ENCODE data around the gene SLC37A1. TPM values are rescaled to one million over a fixed set of nuclear protein-coding genes. Genes with fewer than 3 reads are reported as not detected.

SLC37A1 gene
- total RNA-seq, 1 donor from 2014 or later: 29.3 TPM

DNA sequence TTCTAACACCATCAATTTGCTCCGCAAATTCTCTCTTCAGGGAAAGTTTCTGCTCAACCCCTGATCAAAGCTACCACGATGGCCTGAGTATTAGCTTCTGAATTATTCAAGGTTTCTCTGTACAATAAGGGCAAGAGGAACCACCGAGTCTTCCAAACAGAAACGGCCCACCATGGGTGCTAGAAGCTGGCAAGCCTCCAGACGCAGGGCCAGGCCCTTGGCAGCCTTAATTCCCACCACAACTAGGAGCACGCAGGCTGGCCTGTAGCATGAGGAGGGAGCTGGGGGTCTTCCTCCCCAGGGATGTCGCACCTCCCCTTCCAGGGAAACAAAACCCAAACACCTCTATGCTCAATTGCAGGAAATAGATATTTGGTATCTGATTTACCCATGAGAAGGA, 28.7 kb upstream of the SLC37A1 start:
- no peaks in the 10 kb centered on the region for H3K36me3 ChIP-seq (ENCODE audit: control insufficient read depth, insufficient read depth, low read length)

DNA sequence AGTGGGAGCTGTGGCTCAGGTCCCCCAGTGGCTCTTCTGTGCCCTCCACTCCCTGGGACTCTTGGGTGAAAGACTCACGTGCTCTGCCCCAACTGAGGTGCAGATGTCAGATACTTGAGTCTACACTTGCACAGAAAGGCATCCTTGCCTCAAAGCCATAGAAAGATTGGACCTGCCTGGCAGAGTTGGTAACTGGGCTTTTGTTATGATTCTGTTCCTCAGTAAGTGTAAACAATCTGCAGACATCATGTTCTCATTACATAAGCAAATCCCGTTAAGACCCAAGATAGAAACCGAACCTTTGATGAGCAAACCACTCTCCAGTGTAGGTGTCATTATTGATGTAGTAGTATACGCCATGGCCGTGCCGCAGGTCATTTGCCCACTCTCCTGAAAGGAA, 27.6 kb upstream of the SLC37A1 start:
- Histone ChIP-seq H3K27me3 (ENCODE audit: control insufficient read depth, insufficient read depth, low read length) (peaks cover 14% of the 10 kb centered on the region), H3K4me3 (ENCODE audit: low read depth, low read length) (no peak overlapping the region), H3K36me3 (ENCODE audit: control insufficient read depth, insufficient read depth, low read length) (no peaks in the 10 kb centered on the region)
- no peak for DNase-seq (ENCODE audit: low read depth)
- TF ChIP-seq, protein P1, sequence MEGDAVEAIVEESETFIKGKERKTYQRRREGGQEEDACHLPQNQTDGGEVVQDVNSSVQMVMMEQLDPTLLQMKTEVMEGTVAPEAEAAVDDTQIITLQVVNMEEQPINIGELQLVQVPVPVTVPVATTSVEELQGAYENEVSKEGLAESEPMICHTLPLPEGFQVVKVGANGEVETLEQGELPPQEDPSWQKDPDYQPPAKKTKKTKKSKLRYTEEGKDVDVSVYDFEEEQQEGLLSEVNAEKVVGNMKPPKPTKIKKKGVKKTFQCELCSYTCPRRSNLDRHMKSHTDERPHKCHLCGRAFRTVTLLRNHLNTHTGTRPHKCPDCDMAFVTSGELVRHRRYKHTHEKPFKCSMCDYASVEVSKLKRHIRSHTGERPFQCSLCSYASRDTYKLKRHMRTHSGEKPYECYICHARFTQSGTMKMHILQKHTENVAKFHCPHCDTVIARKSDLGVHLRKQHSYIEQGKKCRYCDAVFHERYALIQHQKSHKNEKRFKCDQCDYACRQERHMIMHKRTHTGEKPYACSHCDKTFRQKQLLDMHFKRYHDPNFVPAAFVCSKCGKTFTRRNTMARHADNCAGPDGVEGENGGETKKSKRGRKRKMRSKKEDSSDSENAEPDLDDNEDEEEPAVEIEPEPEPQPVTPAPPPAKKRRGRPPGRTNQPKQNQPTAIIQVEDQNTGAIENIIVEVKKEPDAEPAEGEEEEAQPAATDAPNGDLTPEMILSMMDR (IDR thresholded peaks at IDR 0.05; ENCODE audit: insufficient read depth, low read length, poor library complexity, severe bottlenecking): no peak

More for the DNA sequence above, 28.7 kb upstream of the SLC37A1 start:
- DNase-seq (ENCODE audit: low read depth): no peak
- Histone ChIP-seq H3K4me3 (ENCODE audit: low read depth, low read length) (no peak overlapping the region), H3K27me3 (ENCODE audit: control insufficient read depth, insufficient read depth, low read length) (peaks cover 14% of the 10 kb centered on the region)
- TF ChIP-seq, protein P1 (IDR thresholded peaks at IDR 0.05; ENCODE audit: insufficient read depth, low read length, poor library complexity, severe bottlenecking): no peak

DNA sequence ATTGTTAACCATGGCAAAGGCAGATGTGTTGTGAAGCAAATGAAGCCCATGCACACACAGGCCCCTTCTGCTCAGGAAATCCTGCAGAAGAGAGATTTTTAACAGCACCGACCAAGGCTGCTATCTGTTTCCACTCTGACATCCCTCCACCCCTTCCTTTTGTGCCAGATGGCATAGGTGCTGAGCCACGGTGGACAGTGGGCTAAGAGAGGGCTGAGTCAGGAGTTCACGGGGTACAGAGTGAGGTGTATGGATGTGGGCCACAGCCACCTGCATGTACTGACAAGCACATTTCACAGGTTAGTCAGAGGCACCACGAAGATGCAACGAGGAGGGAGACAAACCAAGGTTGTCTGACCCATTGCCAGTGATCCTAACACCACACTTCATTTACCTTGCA, 27.1 kb upstream of the SLC37A1 start:
- no peak overlapping the region for H3K4me3 ChIP-seq (ENCODE audit: low read depth, low read length)
- H3K36me3 ChIP-seq (ENCODE audit: control insufficient read depth, insufficient read depth, low read length): no peaks in the 10 kb centered on the region
- TF ChIP-seq, protein P1 (IDR thresholded peaks at IDR 0.05; ENCODE audit: insufficient read depth, low read length, poor library complexity, severe bottlenecking): no peak
- peaks cover 14% of the 10 kb centered on the region for H3K27me3 ChIP-seq (ENCODE audit: control insufficient read depth, insufficient read depth, low read length)
- DNase-seq (ENCODE audit: low read depth): no peak

DNA sequence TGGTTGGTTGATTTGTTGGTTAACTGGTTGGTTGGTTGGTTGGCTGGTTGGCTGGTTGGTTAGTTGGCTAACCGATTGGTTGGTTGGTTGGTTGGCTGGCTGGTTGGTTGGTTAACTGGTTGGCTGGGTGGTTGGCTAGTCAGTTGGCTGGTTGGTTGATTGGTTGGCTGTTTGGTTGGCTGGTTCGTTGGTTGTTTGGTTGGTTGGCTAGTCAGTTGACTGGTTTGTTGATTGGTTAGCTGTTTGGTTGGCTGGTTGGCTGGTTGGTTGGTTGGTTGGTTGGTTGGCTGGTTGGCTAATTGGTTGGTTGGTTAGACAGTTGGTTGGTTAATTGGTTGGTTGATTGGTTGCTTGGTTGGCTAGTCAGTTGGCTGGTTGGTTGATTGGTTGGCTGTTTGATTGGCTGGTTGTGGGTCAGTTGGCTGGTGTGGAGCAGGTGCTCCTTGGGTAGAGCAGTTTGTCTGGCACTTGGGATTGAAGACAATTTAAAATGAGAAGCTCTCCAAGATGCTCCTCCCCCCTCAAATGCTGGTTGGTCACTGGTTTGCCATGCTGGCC, 24.6 kb upstream of the SLC37A1 start:
- no peak for DNase-seq (ENCODE audit: low read depth)
- TF ChIP-seq, protein P1 (IDR thresholded peaks at IDR 0.05; ENCODE audit: insufficient read depth, low read length, poor library complexity, severe bottlenecking): no peak
- Histone ChIP-seq H3K36me3 (ENCODE audit: control insufficient read depth, insufficient read depth, low read length) (no peaks in the 10 kb centered on the region), H3K27me3 (ENCODE audit: control insufficient read depth, insufficient read depth, low read length) (peaks cover 14% of the 10 kb centered on the region), H3K4me3 (ENCODE audit: low read depth, low read length) (no peak overlapping the region)

DNA sequence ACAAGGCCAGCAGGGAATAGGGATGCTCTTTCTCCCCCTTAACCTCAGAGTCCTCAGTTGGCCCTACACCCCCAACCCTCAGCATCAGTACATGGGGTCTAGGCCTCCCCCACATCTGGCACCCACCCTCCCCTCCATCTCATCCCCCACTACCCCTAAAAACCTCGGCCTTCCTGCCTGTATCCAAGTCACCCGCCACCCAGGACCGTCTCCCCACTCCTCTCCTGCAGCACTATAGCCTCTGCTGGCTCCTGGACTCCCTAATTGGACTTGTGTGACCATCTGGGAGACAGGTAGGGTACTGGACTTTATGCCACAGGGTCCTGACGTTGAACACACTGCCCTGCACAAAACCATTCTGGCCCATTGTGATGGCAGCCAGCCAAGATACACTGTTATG, 23.7 kb upstream of the SLC37A1 start:
- Histone ChIP-seq H3K27me3 (ENCODE audit: control insufficient read depth, insufficient read depth, low read length) (peaks cover 14% of the 10 kb centered on the region), H3K4me3 (ENCODE audit: low read depth, low read length) (no peak overlapping the region), H3K36me3 (ENCODE audit: control insufficient read depth, insufficient read depth, low read length) (no peaks in the 10 kb centered on the region)
- TF ChIP-seq, protein P1 (IDR thresholded peaks at IDR 0.05; ENCODE audit: insufficient read depth, low read length, poor library complexity, severe bottlenecking): no peak
- DNase-seq (ENCODE audit: low read depth): no peak

DNA sequence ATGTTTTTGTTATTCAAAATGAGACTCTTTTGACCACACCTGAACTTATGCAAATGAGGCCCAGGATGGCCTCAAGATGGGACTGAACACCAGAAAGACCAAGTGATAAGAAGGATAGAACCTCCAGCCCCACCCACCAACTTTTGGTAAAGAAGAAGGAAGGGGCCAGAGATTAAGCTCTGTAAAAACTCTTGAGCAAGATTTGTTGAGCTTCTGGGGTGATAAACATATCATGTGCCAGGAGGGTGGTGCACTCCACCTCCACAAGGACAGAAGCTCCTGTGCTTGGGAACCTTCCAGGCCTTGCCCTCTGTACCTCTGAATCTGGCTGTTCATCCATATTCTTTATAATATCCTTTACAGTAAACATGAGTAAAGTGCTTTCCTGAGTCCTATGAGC, 22.9 kb upstream of the SLC37A1 start:
- no peak overlapping the region for H3K4me3 ChIP-seq (ENCODE audit: low read depth, low read length)
- TF ChIP-seq, protein P1 (IDR thresholded peaks at IDR 0.05; ENCODE audit: insufficient read depth, low read length, poor library complexity, severe bottlenecking): no peak

More for the DNA sequence above, 22.9 kb upstream of the SLC37A1 start:
- DNase-seq (ENCODE audit: low read depth): no peak
- peaks cover 14% of the 10 kb centered on the region for H3K27me3 ChIP-seq (ENCODE audit: control insufficient read depth, insufficient read depth, low read length)
- H3K36me3 ChIP-seq (ENCODE audit: control insufficient read depth, insufficient read depth, low read length): no peaks in the 10 kb centered on the region

Measured in kidney epithelial cell (primary cell).